Testis (tissue), 3 donors: ENCODE data around the gene INCENP. TPM values are rescaled to one million over a fixed set of nuclear protein-coding genes. Genes with fewer than 3 reads are reported as not detected.

Experiments
- DNase-seq: peaks from one replicate; pipeline ENCODE4 v3.0.0-alpha.2; 2019
- H3K27ac ChIP-seq, 2 donors: fragments of 200-600 bp; sonication (generic); one replicate each; pipeline ENCODE4 v1.5.1; 2019
- H3K27me3 ChIP-seq: fragments of 200-600 bp; sonication (generic); one replicate; pipeline ENCODE4 v1.5.1; 2019
- H3K36me3 ChIP-seq: fragments of 200-600 bp; sonication (generic); one replicate; pipeline ENCODE4 v1.5.1; 2017; ENCODE audit warnings: low read depth; ENCODE audit errors: missing control alignments
- H3K4me1 ChIP-seq: fragments of 200-600 bp; sonication (generic); one replicate; pipeline ENCODE4 v1.5.1; 2019
- H3K4me3 ChIP-seq, 2 donors: fragments of 200-600 bp; sonication (generic); one replicate each; pipeline ENCODE4 v1.5.1; 2017 to 2019
- H3K9me3 ChIP-seq: fragments of 200-600 bp; sonication (generic); one replicate; pipeline ENCODE4 v1.5.1; 2017
- POLR2A ChIP-seq: fragments of 450-650 bp; IDR thresholded peaks from one replicate; pipeline ENCODE4 v1.6.1; 2017; ENCODE audit warnings: antibody characterized with exemption, mild to moderate bottlenecking, moderate library complexity
- WGBS, 2 donors: methylation state at CpG; one replicate each; pipeline ENCODE4 v1.1.5; 2018; 5-methylcytosine and 5-hydroxymethylcytosine counted together
- intact Hi-C: fragments of 100-400 bp; cut with DNase I; formaldehyde crosslinking; loops from one replicate; pipeline ENCODE4 v1.15.1; 2023; ENCODE audit warnings: low total_unique reads
- polyA plus RNA-seq: library from polyadenylated mRNA; stranded (reverse); fragments of 350-450 nt; fragmentation: Illumina TruSeq; extraction: RNeasy Lipid Tissue Mini Kit (QIAGEN cat#74804); gene quantifications from one replicate; pipeline ENCODE4 v1.2.3, GENCODE V29; 2014; ENCODE audit warnings: low read depth, low replicate concordance; ENCODE audit not compliant: insufficient read depth
- total RNA-seq, 2 donors: library from RNA; depleted of rRNA; stranded (reverse); fragments of >200 nt; gene quantifications; one replicate each; pipeline ENCODE4 v1.2.3, GENCODE V29; 2016
- TF ChIP-seq, protein P1 (sequence below), 3 experiments: fragments of 450-650 bp in 2 of 3; fragments of 200-600 bp in 1 of 3; sonication (generic) in 1 of 3; IDR thresholded peaks; one replicate each; pipeline ENCODE4 v1.5.1; 2016 to 2019; ENCODE audit warnings: antibody characterized with exemption in 3 of 3, mild to moderate bottlenecking in 2 of 3, moderate library complexity in 1 of 3

The INCENP gene
- total and polyA plus RNA-seq, 3 donors from 2014 or later: 25.0 to 46.6 (median 42.0) TPM

DNA sequence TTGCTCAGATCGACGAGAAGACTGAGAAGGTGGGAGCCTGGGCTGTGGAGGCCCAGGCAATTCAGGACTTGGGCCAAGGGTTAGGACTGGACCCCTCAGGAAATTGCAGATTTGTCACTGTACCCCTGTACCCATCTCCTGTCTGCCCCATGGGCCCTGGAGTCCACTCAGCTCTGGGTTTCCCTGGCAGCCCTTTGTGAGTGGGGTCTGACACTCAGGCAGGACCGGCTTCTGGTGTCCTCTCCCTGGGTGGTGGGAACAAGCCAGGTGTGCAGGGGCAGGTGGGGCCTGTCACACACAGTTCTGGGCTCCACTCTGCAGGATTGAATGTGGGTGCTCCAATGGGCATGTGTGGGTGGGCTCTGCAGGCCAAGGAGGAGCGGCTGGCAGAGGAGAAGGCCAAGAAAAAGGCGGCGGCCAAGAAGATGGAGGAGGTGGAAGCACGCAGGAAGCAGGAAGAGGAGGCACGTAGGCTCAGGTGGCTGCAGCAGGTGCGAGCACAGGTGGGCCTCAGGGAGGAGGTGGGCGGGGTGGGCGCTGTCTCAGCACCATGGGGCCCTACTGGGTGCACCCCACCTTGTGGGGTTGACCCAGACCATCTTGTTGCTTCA, 21.6 kb downstream of the INCENP start:
- H3K27ac ChIP-seq: no peak overlapping the region
- intact Hi-C loops: no loop called here
- no peaks in the 10 kb centered on the region for H3K27me3 ChIP-seq
- no peaks in the 10 kb centered on the region for H3K9me3 ChIP-seq
- TF ChIP-seq, protein P1, sequence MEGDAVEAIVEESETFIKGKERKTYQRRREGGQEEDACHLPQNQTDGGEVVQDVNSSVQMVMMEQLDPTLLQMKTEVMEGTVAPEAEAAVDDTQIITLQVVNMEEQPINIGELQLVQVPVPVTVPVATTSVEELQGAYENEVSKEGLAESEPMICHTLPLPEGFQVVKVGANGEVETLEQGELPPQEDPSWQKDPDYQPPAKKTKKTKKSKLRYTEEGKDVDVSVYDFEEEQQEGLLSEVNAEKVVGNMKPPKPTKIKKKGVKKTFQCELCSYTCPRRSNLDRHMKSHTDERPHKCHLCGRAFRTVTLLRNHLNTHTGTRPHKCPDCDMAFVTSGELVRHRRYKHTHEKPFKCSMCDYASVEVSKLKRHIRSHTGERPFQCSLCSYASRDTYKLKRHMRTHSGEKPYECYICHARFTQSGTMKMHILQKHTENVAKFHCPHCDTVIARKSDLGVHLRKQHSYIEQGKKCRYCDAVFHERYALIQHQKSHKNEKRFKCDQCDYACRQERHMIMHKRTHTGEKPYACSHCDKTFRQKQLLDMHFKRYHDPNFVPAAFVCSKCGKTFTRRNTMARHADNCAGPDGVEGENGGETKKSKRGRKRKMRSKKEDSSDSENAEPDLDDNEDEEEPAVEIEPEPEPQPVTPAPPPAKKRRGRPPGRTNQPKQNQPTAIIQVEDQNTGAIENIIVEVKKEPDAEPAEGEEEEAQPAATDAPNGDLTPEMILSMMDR (IDR thresholded peaks at IDR 0.05): no peak
- no peak for TF ChIP-seq POLR2A
- peak; percentile 10 for DNase-seq
- H3K36me3 ChIP-seq: no peaks in the 10 kb centered on the region
- no peaks in the 10 kb centered on the region for H3K4me1 ChIP-seq
- WGBS, 2 donors: 93 to 97% methylated on average over 10 to 11 of the region's 11 CpGs
- no peak overlapping the region for H3K4me3 ChIP-seq

DNA sequence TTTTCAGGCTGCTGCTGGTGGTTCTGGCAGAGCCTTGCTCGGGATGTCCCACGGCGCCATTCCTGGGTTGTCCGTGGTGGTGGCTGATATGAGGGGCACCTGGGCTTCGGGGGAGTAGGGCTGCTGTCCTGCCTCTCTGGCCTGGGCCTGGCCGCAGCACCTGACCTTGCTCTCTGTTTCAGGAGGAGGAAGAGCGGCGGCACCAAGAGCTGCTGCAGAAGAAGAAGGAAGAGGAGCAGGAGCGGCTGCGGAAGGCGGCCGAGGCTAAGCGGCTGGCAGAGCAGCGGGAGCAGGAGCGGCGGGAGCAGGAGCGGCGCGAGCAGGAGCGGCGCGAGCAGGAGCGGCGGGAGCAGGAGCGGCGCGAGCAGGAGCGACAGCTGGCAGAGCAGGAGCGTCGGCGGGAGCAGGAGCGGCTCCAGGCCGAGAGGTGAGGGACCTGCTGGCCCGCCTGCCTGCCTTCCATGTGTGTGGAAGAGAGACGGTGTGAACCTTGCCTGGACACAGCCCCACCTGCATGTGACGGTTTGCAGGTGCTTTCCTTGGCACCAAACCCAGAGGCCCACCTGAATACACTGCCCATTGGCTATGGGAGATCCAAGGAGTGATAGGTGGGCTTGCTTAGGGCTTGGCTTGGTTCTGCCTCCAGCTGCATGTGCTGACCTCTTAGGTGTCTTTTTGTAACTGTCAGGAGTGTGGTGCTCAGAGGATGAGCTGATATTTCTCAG, 22.8 kb downstream of the INCENP start:
- no peaks in the 10 kb centered on the region for H3K36me3 ChIP-seq
- no peaks in the 10 kb centered on the region for H3K4me1 ChIP-seq
- no peak overlapping the region for H3K27ac ChIP-seq
- DNase-seq: peak; percentile 1
- 93 to 94% methylated on average over 32 to 36 of the region's 36 CpGs for WGBS, 2 donors
- intact Hi-C loops: no loop called here
- no peak for TF ChIP-seq POLR2A
- TF ChIP-seq, protein P1 (IDR thresholded peaks at IDR 0.05): no peak
- no peaks in the 10 kb centered on the region for H3K27me3 ChIP-seq
- H3K4me3 ChIP-seq: no peak overlapping the region
- H3K9me3 ChIP-seq: no peaks in the 10 kb centered on the region

DNA sequence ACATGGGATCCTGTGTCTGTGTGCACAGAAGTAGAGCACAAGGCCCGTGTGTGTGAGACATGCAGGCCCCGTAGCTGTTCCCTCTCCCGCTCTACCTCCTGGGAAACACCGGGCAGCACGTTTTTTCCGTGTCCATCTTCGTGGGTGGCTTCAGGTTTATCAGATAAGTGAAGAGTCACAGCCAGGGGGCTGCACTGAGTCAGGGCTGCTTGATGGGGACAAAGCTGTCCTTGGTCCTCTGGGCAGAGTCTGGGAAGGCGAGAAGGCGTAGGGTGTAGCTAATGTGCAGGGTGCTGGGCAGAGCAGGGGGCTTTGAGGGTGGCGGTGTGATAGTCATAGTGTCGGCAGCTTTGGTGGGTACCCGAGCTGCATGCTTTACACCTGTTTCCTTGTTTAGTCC, 23.7 kb downstream of the INCENP start:
- TF ChIP-seq POLR2A: no peak
- TF ChIP-seq, protein P1 (IDR thresholded peaks at IDR 0.05): no peak
- Histone ChIP-seq H3K9me3 (no peaks in the 10 kb centered on the region), H3K4me1 (no peaks in the 10 kb centered on the region), H3K27ac (no peak overlapping the region), H3K4me3 (no peak overlapping the region), H3K27me3 (no peaks in the 10 kb centered on the region), H3K36me3 (no peaks in the 10 kb centered on the region)
- peak; percentile 7 for DNase-seq
- WGBS, 2 donors: 91 to 92% methylated on average over 12 of the region's 12 CpGs
- intact Hi-C loops: no loop called here

DNA sequence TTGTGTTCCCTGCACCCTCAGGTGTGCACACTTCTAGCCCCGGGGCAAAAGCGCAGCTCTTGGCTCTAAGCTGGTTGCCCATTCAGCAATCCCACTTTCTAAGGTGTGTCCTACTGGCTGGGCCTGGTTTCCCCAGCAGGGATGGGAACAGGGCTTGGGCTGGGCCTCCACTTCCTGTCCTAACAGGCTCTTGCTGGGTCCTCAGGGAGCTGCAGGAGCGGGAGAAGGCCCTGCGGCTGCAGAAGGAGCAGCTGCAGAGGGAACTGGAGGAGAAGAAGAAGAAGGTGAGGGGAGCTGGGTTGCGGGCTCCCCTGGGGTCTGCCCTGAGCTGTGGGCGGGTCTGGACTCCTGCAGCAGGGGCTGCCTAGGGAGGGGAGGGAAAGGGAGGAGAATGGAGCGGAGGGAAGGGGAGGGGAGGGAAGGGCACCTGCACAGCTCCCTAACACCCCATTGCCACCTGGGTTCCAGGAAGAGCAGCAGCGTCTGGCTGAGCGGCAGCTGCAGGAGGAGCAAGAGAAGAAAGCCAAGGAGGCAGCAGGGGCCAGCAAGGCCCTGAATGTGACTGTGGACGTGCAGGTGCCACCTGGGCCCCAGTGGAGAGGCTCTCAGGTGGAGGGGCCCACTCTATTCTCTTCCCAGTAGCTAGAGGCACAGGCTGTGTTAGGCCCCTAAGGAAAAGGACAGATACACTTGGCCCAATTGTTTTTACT, 24.6 kb downstream of the INCENP start:
- H3K36me3 ChIP-seq: no peaks in the 10 kb centered on the region
- TF ChIP-seq, protein P1 (IDR thresholded peaks at IDR 0.05): no peak
- no peak for TF ChIP-seq POLR2A
- DNase-seq: peak; percentile 2
- H3K4me1 ChIP-seq: no peaks in the 10 kb centered on the region
- no peak overlapping the region for H3K27ac ChIP-seq
- H3K9me3 ChIP-seq: no peaks in the 10 kb centered on the region
- no peaks in the 10 kb centered on the region for H3K27me3 ChIP-seq
- 88 to 90% methylated on average over 9 to 10 of the region's 10 CpGs for WGBS, 2 donors
- intact Hi-C loops: no loop called here
- H3K4me3 ChIP-seq: no peak overlapping the region
